Nephron progenitor cell (in vitro differentiated cells): Measurements from ENCODE around the gene FBXL14.

Source experiments
- DNase-seq: peaks from one replicate; pipeline ENCODE4 v3.0.0; 2021
- H3K27ac Mint-ChIP-seq: 2 replicates; pipeline ENCODE4 v1.8.0; 2021; ENCODE audit warnings: mild to moderate bottlenecking, moderate library complexity, mixed read lengths
- H3K27me3 Mint-ChIP-seq: 2 replicates; pipeline ENCODE4 v1.8.0; 2021; ENCODE audit warnings: mild to moderate bottlenecking, low read depth, mixed read lengths; ENCODE audit not compliant: poor library complexity
- H3K36me3 Mint-ChIP-seq: 2 replicates; pipeline ENCODE4 v1.8.0; 2021; ENCODE audit warnings: low read depth, mixed read lengths
- H3K4me1 Mint-ChIP-seq: 2 replicates; pipeline ENCODE4 v1.8.0; 2021; ENCODE audit warnings: mixed read lengths
- H3K4me3 Mint-ChIP-seq: 2 replicates; pipeline ENCODE4 v1.8.0; 2021; ENCODE audit warnings: mild to moderate bottlenecking, moderate library complexity, mixed read lengths
- H3K9me3 Mint-ChIP-seq: 2 replicates; pipeline ENCODE4 v1.8.0; 2021; ENCODE audit warnings: mild to moderate bottlenecking, moderate library complexity, mixed read lengths
- TF ChIP-seq, protein P1 (sequence below): fragments of 200-600 bp; sonication (generic); IDR thresholded peaks from 2 replicates; pipeline ENCODE4 v1.5.0; 2021; ENCODE audit warnings: antibody characterized with exemption

The FBXL14 gene

DNA sequence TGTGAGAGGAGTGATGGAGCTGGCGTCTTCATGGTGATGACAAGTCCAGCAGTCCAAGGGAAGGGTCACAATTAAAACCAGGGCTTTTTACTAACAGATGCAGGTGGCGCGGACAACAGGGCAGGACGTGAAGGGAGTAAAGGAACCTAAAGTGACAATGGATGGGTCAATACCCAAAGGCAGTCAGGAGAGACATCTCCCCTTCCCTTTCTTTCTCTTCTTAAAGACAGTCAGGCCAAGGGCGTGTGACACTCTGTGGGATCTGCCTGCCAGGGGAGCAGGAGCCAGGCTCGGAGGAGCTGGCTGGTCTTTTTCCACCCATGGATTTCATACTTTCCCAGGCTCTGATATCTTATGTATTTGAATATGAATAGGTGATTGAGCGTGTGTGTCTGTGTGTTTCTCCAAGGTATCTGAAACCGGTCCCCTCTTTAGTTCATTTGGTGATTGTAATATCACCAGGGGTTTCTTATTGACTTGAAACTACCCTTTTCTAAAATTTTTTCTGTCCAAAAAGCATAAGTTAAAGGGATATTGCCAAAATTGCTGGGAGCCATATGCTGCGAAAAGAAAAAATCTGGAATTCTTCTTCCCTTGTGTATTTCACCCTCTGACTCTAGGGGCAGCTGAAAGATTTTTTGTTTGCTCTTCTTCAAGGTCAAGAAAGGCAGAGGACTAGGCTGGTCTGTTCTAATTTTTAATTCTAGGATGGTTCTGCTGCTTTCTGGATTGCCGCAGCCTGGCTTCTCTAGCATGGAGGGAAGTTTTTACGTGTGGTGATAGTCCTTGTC lies 61.8 kb downstream of the FBXL14 start:
- peaks cover 16% of the 10 kb centered on the region for H3K36me3 Mint-ChIP-seq
- no peak overlapping the region for H3K27ac Mint-ChIP-seq
- TF ChIP-seq, protein P1, sequence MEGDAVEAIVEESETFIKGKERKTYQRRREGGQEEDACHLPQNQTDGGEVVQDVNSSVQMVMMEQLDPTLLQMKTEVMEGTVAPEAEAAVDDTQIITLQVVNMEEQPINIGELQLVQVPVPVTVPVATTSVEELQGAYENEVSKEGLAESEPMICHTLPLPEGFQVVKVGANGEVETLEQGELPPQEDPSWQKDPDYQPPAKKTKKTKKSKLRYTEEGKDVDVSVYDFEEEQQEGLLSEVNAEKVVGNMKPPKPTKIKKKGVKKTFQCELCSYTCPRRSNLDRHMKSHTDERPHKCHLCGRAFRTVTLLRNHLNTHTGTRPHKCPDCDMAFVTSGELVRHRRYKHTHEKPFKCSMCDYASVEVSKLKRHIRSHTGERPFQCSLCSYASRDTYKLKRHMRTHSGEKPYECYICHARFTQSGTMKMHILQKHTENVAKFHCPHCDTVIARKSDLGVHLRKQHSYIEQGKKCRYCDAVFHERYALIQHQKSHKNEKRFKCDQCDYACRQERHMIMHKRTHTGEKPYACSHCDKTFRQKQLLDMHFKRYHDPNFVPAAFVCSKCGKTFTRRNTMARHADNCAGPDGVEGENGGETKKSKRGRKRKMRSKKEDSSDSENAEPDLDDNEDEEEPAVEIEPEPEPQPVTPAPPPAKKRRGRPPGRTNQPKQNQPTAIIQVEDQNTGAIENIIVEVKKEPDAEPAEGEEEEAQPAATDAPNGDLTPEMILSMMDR: no peak
- H3K9me3 Mint-ChIP-seq: no peaks in the 10 kb centered on the region
- H3K4me3 Mint-ChIP-seq: peak overlapping the region; percentile 70
- H3K4me1 Mint-ChIP-seq: peaks cover 58% of the 10 kb centered on the region
- H3K27me3 Mint-ChIP-seq: peaks cover 67% of the 10 kb centered on the region
- DNase-seq: no peak

DNA sequence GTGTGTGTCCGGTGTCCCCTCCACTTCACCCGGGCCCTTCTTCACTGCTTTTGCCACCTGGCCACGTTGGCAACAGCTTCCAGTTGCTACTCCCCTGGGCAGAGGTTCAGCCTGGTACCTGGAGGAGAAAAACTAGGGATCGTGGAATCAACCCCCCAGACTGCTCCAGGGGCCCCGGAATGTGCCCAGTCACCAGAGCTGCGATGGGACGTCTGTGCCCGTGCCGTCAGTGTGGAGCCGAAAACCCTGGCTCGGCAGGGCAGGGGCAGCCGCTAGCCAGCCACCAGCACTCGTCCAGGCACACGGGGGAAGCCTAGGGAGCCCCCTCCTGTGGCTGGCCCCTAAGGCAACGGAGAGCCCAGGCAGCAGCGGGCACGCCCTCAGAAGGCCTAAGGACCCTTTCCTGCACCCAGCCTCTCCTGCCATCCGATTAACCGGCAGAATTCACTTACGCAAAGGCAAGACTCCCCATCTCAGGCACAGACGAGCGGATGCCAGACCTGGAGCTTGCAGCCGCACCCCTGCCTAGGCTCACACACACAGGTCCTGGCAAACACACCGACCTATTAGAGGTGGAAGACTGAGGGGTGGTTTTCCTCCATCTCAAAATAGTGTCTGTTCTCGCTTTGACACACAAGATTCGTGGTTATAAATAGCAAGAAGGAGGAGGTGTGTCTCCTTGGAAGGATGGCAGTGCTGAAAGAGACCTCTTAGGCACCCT lies 62.6 kb downstream of the FBXL14 start:
- TF ChIP-seq, protein P1: no peak
- Mint-ChIP-seq H3K36me3 (peaks cover 10% of the 10 kb centered on the region), H3K27ac (no peak overlapping the region), H3K9me3 (no peaks in the 10 kb centered on the region), H3K27me3 (peaks cover 69% of the 10 kb centered on the region), H3K4me1 (peaks cover 61% of the 10 kb centered on the region), H3K4me3 (peak overlapping the region; percentile 81)
- no peak for DNase-seq

DNA sequence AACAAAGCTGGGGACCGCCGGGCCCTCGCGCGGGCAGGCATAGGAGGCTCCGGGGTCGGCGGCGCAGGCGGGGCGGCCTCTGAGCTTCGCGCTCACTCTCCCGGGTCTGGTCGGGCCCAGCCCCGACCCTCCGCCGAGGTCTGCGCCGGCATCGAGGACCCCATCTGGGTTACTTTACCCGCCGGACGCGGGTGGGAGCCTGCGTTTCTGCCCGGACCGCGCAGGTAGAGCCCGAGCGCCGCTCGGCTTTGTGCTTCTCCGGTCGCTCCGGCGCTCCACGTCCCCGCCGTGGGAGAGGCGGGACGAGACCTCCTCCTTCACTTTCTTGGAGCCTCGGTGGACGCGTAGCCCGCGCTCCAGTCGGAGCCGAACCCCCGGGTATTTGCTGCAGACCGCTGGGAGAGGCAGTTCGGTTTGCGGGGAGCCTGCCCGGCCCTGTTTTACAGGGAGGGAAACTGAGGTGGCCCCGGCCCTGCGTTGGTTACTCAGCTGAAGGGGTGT lies 63.2 kb downstream of the FBXL14 start:
- Mint-ChIP-seq H3K4me3 (peak overlapping the region; percentile 81), H3K27ac (no peak overlapping the region), H3K4me1 (peaks cover 61% of the 10 kb centered on the region), H3K27me3 (peaks cover 68% of the 10 kb centered on the region), H3K9me3 (no peaks in the 10 kb centered on the region), H3K36me3 (peaks cover 7% of the 10 kb centered on the region)
- TF ChIP-seq, protein P1: no peak
- DNase-seq: peak; percentile 62

GRCh38 chr12:1530592-1531152 lies 63.7 kb downstream of the FBXL14 start:
- peaks cover 58% of the 10 kb centered on the region for H3K4me1 Mint-ChIP-seq
- TF ChIP-seq, protein P1: no peak
- peaks cover 7% of the 10 kb centered on the region for H3K36me3 Mint-ChIP-seq
- DNase-seq: no peak
- peaks cover 67% of the 10 kb centered on the region for H3K27me3 Mint-ChIP-seq
- no peaks in the 10 kb centered on the region for H3K9me3 Mint-ChIP-seq
- no peak overlapping the region for H3K27ac Mint-ChIP-seq
- no peak overlapping the region for H3K4me3 Mint-ChIP-seq

GRCh38 chr12:1529862-1530591 lies 64.4 kb downstream of the FBXL14 start:
- DNase-seq: peak; percentile 76
- H3K27me3 Mint-ChIP-seq: peaks cover 67% of the 10 kb centered on the region
- peak overlapping the region; percentile 91 for H3K4me3 Mint-ChIP-seq

More at GRCh38 chr12:1529862-1530591, 64.4 kb downstream of the FBXL14 start:
- Mint-ChIP-seq H3K9me3 (no peaks in the 10 kb centered on the region), H3K36me3 (peaks cover 7% of the 10 kb centered on the region), H3K27ac (no peak overlapping the region), H3K4me1 (peaks cover 52% of the 10 kb centered on the region)
- TF ChIP-seq, protein P1: no peak
